22Rv1 (cell line): ENCODE measurements around the gene TPCN2.

Experiments used
- ZFX ChIP-seq: fragments of 450-650 bp; IDR thresholded peaks from 2 replicates; pipeline ENCODE4 v1.6.1; 2017; ENCODE audit warnings: antibody characterized with exemption, borderline replicate concordance
- TF ChIP-seq, protein P1 (sequence below): fragments of 450-650 bp; IDR thresholded peaks from 2 replicates; pipeline ENCODE4 v1.5.1; 2017; ENCODE audit warnings: mild to moderate bottlenecking

DNA sequence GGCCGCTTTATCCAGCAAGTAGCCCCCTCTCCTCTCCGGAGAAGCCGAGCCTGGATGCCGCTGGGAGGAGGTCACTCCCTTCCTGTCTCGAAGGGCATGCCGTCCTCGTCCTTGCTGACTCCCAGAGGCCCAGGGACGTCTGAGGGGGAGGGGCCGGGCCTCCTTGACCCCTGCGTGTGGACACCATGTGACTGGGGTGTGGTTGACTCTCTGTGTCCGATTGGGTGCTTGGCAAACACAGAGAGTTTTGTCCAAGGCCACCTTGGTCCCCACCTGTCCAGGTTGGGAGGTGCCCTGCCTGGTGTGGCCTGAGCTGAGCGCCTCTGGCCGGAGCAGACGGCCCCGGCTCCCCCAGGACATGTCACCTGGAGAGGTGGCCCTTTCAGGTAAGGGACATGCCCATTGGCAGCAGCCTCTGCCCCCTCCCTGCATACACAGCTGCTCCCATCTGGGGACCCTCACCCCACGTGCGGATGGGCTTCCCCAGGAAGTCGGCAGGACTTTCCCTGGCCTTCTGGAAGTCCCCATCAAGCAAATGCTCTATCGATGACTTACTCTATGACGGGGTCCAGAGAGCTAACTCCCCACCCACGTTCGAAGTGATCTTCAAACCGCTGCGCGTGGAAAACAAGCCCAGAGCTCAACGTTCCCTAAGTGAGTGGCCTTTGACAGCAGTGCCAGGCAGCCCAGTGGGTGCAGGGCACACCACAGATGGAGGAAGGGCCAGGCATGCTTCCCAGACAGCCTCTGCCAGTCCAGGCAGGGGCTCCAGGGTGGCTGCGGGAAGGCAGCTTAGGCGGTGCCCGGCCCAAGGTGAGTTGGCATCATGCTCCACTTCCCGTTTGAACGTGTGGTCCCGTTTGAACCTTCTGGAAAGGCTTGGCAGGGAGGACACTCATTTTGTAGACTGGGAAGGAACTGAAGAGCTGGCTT is 106.8 kb downstream of the TPCN2 start, which contains the start of gene SMIM38:
- TF ChIP-seq, protein P1, sequence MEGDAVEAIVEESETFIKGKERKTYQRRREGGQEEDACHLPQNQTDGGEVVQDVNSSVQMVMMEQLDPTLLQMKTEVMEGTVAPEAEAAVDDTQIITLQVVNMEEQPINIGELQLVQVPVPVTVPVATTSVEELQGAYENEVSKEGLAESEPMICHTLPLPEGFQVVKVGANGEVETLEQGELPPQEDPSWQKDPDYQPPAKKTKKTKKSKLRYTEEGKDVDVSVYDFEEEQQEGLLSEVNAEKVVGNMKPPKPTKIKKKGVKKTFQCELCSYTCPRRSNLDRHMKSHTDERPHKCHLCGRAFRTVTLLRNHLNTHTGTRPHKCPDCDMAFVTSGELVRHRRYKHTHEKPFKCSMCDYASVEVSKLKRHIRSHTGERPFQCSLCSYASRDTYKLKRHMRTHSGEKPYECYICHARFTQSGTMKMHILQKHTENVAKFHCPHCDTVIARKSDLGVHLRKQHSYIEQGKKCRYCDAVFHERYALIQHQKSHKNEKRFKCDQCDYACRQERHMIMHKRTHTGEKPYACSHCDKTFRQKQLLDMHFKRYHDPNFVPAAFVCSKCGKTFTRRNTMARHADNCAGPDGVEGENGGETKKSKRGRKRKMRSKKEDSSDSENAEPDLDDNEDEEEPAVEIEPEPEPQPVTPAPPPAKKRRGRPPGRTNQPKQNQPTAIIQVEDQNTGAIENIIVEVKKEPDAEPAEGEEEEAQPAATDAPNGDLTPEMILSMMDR = no peak
- TF ChIP-seq ZFX = no peak
